ENCODE data around the gene PTOV1. TPM values are rescaled to one million over a fixed set of nuclear protein-coding genes. Genes with fewer than 3 reads are reported as not detected.

PTOV1 gene
- total and polyA plus RNA-seq, 2 of the 13 experiments (the other 11 are each of a cell fraction or from before 2014, with no cell fraction given): 63.5 to 68.5 TPM

DNA sequence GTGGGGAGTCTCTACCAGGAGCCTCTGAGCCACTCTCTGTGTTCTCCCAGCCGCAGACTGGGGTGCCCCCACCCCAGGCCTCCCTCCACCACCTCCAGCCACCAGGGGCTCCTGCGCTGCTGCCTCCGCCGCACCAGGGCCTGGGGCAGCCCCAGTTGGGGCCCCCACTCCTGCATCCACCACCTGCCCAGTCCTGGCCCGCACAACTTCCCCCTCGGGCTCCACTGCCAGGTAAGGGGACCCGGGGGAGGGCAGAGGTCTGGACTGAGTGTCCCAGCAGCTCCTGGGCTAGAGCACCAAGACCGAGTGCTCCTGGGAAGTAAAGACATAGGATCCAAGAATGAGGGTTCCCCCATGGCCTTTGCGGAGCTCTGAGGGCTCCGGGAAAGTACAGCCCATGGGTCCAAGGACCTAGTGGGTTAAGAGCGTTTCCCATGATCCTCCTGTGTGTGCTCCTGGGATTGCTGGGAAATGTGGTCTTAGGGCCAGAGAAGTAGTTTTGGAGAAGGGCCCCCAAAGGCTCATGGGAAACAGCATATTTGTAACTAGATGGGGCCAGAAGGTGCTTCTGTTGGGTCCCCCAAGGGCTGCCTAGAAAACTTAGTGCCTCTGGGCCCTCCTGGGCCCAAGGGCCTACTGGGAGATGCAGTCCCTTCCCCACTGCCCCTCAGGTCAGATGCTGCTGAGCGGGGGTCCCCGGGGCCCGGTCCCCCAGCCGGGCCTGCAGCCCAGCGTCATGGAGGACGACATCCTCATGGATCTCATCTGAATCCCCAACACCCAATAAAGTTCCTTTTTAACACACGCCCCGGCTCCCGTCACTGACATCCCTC, 14.6 kb upstream of the PTOV1 start:
- no peaks in the 10 kb centered on the region for H3K4me1 ChIP-seq (ENCODE audit: insufficient read depth, low read length)
- H3K9ac ChIP-seq (ENCODE audit: insufficient read depth, low read depth, low read length): no peak overlapping the region
- FAIRE-seq: no peak
- peaks cover 22 to 64% of the 10 kb centered on the region in 2 experiments for H3K36me3 ChIP-seq (replicated peaks in 1 of 2; ENCODE audit: control insufficient read depth in 1 of 2, insufficient read depth in 2 of 2, low read length in 2 of 2)
- intact Hi-C loops (cut with micrococcal nuclease; ENCODE audit: unreplicated experiment): no loop called here
- ChIA-PET POLR2A (no interaction called here), CTCF (ENCODE audit: low intra/inter-chr PET ratio, low total read pairs) (no interaction called here)
- BruUV-seq (replicated peaks): no TSS peak
- no peak for ATAC-seq
- H3K9me3 ChIP-seq (ENCODE audit: low read length): no peaks in the 10 kb centered on the region
- TF ChIP-seq RERE (CRISPR knock-in tag; IDR thresholded peaks at IDR 0.05; ENCODE audit: low read depth): no peak
- no peak for TF ChIP-seq MZF1 (CRISPR knock-in tag; IDR thresholded peaks at IDR 0.05; ENCODE audit: borderline replicate concordance)
- peak; percentile 70 for TF ChIP-seq ZNF143 (CRISPR knock-in tag; IDR thresholded peaks at IDR 0.05)
- no peak for TF ChIP-seq KDM4B (CRISPR knock-in tag; IDR thresholded peaks at IDR 0.05)
- TF ChIP-seq, protein P1, sequence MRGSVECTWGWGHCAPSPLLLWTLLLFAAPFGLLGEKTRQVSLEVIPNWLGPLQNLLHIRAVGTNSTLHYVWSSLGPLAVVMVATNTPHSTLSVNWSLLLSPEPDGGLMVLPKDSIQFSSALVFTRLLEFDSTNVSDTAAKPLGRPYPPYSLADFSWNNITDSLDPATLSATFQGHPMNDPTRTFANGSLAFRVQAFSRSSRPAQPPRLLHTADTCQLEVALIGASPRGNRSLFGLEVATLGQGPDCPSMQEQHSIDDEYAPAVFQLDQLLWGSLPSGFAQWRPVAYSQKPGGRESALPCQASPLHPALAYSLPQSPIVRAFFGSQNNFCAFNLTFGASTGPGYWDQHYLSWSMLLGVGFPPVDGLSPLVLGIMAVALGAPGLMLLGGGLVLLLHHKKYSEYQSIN (CRISPR knock-in tag; IDR thresholded peaks at IDR 0.05; ENCODE audit: borderline replicate concordance): no peak
- no peak for DNase-seq (ENCODE audit: low spot score)
- in situ Hi-C loops (cut with HindIII; ENCODE audit: extremely low pct_ligation_motif_present, low pct_unique_long_range_greater_than_20kb): no loop called here
- H4K20me1 ChIP-seq (ENCODE audit: insufficient read depth, low read length): no peaks in the 10 kb centered on the region
- H3K27me3 ChIP-seq (ENCODE audit: control insufficient read depth in 1 of 2, insufficient read depth in 2 of 2, low read length in 2 of 2): no peaks in the 10 kb centered on the region
- WGBS (ENCODE audit: low lambda C conversion rate): 96% methylated on average over 17 of the region's 20 CpGs
- no peak overlapping the region for H2AFZ ChIP-seq (ENCODE audit: low read length)
- H3K4me3 ChIP-seq (replicated peaks in 1 of 3; ENCODE audit: insufficient read depth in 1 of 3, low read depth in 2 of 3, low read length in 3 of 3): no peak overlapping the region
- no peak overlapping the region for H3K4me2 ChIP-seq (ENCODE audit: low read depth, low read length)
- no peak overlapping the region for H3K27ac ChIP-seq (ENCODE audit: extremely low read length, insufficient read depth, low read length)
- H3K79me2 ChIP-seq (ENCODE audit: insufficient read depth, low read length): no peaks in the 10 kb centered on the region

Measured in HepG2 (cell line).